WERI-Rb-1 (cell line): ENCODE results near the gene ISLR2.

ENCODE experiments used
- DNase-seq: peaks from one replicate; pipeline ENCODE4 v3.0.0-alpha.2; 2020
- H3K27ac ChIP-seq: fragments of 250-450 bp; sonication (Bioruptor Pico); 2 replicates; pipeline ENCODE4 v1.5.1; 2020; ENCODE audit warnings: mild to moderate bottlenecking, moderate library complexity
- H3K27me3 ChIP-seq: fragments of 250-450 bp; sonication (Bioruptor Pico); 2 replicates; pipeline ENCODE4 v1.5.1; 2021; ENCODE audit warnings: mild to moderate bottlenecking, low read depth, moderate library complexity; ENCODE audit not compliant: insufficient read depth, severe bottlenecking
- H3K36me3 ChIP-seq: fragments of 250-450 bp; sonication (Bioruptor Pico); 2 replicates; pipeline ENCODE4 v1.5.1; 2020; ENCODE audit warnings: mild to moderate bottlenecking, moderate library complexity
- H3K4me3 ChIP-seq: 2 replicates; pipeline ENCODE4 v1.5.1; 2011; ENCODE audit warnings: low read depth, mild to moderate bottlenecking, control low read depth, low read length
- H3K9me3 ChIP-seq: fragments of 250-450 bp; sonication (Bioruptor Pico); 2 replicates; pipeline ENCODE4 v1.5.1; 2021; ENCODE audit warnings: mild to moderate bottlenecking, moderate library complexity; ENCODE audit not compliant: severe bottlenecking
- TF ChIP-seq, protein P1 (sequence below): IDR thresholded peaks from 2 replicates; pipeline ENCODE4 v1.5.1; 2011; ENCODE audit warnings: low read depth, mild to moderate bottlenecking, control low read depth, inconsistent platforms, low read length

ISLR2 gene

DNA sequence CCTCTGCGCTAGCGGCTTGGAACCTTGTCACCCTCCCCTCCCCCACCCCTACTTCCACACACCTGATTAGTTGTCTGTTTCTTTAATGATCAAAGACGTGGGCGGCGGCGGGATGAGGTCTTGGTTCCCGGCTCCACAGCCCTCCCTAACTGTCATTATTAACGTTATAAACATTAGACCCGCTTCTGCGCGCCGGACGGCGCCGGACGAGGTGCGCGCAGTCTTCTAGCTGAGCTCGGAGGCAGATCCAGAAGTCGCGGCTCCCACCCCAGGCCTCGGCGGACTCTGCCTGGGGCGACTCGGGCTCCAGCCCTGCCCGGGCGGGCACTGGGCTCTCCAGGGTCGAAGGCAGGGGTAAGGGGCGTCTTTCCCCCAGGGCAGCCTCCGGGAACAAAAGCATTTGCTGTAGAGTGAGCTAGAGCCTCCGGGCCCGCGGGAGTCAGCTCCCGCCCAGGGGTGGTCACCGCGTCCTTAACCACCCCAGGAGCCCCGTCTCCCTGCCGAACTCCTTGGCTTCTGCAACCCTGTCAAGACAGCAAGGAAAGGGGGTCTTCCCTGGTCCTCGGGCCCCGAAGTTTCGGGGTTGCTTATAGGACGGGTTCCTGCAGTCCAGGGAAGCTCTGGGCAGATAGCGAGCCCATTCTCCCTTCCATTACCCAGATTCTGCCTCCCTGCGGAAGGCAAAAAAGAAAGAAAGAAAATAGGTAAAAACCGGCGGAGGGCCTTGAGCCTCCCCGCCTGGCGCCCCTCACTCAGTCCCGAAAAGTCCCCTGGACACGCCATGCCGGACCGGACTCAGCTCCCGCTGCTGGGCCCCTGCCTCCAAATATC, 2.2 kb upstream of the ISLR2 start:
- TF ChIP-seq, protein P1, sequence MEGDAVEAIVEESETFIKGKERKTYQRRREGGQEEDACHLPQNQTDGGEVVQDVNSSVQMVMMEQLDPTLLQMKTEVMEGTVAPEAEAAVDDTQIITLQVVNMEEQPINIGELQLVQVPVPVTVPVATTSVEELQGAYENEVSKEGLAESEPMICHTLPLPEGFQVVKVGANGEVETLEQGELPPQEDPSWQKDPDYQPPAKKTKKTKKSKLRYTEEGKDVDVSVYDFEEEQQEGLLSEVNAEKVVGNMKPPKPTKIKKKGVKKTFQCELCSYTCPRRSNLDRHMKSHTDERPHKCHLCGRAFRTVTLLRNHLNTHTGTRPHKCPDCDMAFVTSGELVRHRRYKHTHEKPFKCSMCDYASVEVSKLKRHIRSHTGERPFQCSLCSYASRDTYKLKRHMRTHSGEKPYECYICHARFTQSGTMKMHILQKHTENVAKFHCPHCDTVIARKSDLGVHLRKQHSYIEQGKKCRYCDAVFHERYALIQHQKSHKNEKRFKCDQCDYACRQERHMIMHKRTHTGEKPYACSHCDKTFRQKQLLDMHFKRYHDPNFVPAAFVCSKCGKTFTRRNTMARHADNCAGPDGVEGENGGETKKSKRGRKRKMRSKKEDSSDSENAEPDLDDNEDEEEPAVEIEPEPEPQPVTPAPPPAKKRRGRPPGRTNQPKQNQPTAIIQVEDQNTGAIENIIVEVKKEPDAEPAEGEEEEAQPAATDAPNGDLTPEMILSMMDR = no peak
- Histone ChIP-seq H3K36me3 (no peaks in the 10 kb centered on the region), H3K27me3 (no peaks in the 10 kb centered on the region), H3K9me3 (peaks cover 5% of the 10 kb centered on the region), H3K4me3 (peak overlapping the region; percentile 46), H3K27ac (peak overlapping the region; percentile 85)
- no peak for DNase-seq

DNA sequence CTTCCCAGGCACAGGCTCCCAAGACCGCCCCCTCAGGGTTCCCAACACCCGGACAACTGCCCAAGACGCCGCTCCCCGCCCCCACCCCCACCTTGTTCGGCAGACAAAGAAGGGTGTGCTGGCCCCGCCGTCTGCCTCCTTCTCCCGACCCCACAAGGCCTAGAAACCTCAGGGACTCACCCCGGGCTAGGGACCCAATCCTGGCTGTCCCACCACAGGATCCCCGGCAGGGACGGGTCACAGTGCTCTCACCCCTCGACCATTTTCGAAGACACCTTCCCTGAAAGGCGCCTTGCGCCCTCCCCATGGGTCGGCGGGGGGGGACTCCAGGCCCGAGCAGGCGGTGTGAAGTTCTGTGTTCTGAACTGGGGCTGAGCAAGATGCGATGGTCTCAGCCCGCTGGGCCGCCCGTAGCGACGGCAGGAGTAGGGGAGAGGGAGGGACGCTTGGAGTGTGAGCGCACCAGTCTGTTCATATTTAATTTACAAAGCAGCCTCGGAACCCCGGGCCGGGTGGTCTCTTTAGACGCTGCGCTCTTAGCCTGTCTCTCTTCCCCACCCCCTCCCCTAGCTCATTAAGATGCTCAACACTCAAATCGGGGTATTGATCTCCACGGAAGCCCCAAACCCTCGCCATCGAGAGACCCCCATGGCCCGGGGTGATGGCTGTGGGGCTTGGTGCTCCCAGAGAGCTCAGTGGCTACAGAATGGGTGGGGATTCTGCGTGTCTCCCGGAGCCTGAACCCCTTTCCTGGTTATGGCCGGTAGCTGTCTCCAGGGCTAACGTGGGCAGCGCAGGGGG, 1.4 kb upstream of the ISLR2 start:
- no peak overlapping the region; the same call in 1 of the 2 replicates for H3K27ac ChIP-seq
- H3K9me3 ChIP-seq = peaks cover 8% of the 10 kb centered on the region
- no peaks in the 10 kb centered on the region for H3K36me3 ChIP-seq
- H3K4me3 ChIP-seq = no peak overlapping the region
- DNase-seq = no peak
- TF ChIP-seq, protein P1 = no peak
- no peaks in the 10 kb centered on the region for H3K27me3 ChIP-seq

DNA sequence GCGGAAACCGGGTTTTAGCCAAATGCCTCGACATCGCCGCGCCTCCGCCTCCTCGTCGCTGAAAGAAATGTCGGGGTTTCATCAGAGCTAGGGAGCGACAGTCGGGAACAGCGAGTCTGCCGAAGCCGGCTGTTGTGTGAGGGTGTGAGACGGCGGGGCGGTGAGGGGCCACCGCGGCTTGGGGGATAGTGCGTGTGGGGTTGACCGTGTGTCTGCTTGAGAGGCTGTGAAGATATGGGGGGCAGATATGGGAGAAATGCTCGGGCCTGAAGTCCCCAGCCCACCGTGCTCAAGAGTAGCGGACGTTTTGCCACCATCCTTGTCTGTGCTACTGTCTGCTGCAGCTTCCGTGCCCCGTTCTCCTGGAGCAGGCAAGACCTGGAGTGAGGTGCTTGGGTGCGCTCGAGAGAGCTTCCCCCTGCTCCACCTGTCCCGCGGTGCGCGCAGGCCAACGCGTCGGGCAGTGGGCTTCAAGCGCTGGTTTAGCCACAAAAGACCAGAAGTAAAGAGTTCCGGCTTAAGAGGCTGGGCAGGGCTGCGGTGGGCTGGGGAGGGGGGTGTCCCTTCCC, 716 bp upstream of the ISLR2 start:
- DNase-seq = no peak
- H3K27me3 ChIP-seq = no peaks in the 10 kb centered on the region
- TF ChIP-seq, protein P1 = no peak
- H3K4me3 ChIP-seq = no peak overlapping the region
- no peaks in the 10 kb centered on the region for H3K36me3 ChIP-seq
- H3K27ac ChIP-seq = no peak overlapping the region
- peaks cover 13% of the 10 kb centered on the region for H3K9me3 ChIP-seq

DNA sequence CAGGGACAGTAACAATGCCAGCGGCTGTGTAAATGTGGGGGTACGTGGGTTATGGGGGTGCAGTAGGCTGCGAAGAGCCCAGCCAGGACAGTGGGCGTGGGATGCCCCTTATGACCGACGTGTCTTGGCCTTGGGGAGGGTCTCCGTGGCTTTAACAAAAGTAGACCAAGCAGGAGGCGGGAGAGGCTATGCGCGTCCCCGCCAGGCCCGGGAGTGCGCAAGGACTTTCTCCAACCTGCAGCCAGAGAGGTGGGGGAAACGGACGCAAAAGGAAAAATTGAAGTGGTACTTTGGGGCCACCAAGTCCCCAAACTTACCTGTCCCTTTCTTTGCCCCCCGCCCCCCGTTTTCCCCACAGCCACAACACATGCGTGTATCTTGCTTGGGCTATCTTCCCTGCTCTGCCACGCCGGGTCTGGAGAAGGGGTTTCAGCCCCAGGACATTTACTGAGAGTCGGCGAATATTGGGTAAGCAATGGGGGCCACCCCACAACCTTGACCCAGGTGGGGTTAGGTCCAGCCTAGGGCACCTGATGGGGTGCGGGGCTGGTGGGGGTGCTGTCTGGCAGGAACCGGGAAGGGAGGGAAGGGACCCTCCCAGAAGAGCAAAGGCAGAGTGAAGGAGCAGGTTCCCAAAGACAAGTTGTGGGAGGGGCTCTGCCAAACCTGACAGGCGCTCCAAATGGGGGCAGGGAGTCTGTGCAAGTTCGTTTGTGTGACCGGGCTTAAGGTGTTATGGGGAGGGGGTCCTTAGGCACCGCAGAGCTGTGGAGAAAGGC, 652 bp downstream of the ISLR2 start:
- Histone ChIP-seq H3K4me3 (no peak overlapping the region), H3K9me3 (peaks cover 14% of the 10 kb centered on the region), H3K36me3 (no peaks in the 10 kb centered on the region), H3K27me3 (no peaks in the 10 kb centered on the region), H3K27ac (no peak overlapping the region)
- TF ChIP-seq, protein P1 = no peak
- DNase-seq = no peak

DNA sequence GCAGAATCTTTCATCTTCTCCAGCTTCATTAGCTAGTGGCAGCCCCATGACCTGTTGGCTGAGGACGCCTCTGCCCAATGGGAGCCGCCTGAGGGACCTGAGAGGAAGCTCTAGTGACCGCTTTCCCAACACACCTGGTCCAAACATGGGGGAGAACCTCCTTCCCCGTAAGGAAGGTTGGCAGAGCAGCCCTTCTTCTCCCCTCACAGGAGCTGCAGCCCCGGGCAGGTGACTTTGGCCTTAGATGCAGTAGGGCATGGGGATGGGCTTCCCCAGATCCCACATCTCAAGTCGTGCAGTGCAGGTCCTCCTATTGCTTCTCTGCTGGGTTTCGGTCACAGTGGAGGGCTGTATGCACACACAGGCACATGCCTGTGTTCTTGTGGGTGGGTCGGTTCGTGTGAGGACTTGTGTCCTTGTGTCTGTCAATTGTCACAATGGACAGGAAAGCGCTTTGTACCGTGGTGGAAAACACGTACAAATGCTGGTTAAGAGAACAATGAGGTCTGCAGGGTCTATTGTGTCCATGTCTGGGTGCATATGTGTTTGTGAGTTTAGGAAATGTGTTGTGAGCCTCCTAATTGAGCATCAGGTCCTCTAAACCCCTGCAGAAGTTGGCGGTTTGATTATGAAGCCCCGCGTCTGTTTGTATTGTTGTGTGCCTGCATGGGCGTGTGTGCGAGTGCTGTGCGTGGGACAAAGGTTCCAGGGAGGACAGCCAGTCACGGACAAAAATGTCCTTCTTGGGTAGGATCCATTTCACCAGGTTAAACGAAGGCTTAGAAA, 1.4 kb downstream of the ISLR2 start:
- H3K4me3 ChIP-seq = no peak overlapping the region
- no peak for DNase-seq
- H3K27me3 ChIP-seq = no peaks in the 10 kb centered on the region

More for the DNA sequence above, 1.4 kb downstream of the ISLR2 start:
- no peaks in the 10 kb centered on the region for H3K36me3 ChIP-seq
- H3K9me3 ChIP-seq = peaks cover 14% of the 10 kb centered on the region
- no peak overlapping the region for H3K27ac ChIP-seq
- TF ChIP-seq, protein P1 = no peak
